Fibroblast of lung (primary cell): ENCODE data around the gene RAP1B. TPM values are rescaled to one million over a fixed set of nuclear protein-coding genes. Genes with fewer than 3 reads are reported as not detected.

ENCODE experiments used
- DNase-seq, 2 donors: peaks; one replicate each; pipeline versions ENCODE4 v3.0.0 to v3.0.0-alpha.2; 2010; ENCODE audit warnings: low read depth in 2 of 2
- H2AFZ ChIP-seq: 2 replicates; pipeline ENCODE4 v1.5.1; 2012; ENCODE audit warnings: low read length, control low read depth, inconsistent platforms
- H3K27ac ChIP-seq: 2 replicates; pipeline ENCODE4 v1.5.1; 2011; ENCODE audit warnings: low read length, control low read depth; ENCODE audit not compliant: insufficient read depth
- H3K27me3 ChIP-seq: 2 replicates; pipeline ENCODE4 v1.5.1; 2011; ENCODE audit warnings: mild to moderate bottlenecking, low read length; ENCODE audit not compliant: control insufficient read depth, insufficient read depth
- H3K36me3 ChIP-seq: 2 replicates; pipeline ENCODE4 v1.5.1; 2011; ENCODE audit warnings: low read length; ENCODE audit not compliant: control insufficient read depth, insufficient read depth
- H3K4me1 ChIP-seq: 2 replicates; pipeline ENCODE4 v1.5.1; 2011; ENCODE audit warnings: low read length; ENCODE audit not compliant: control insufficient read depth, insufficient read depth; ENCODE audit errors: extremely low read depth
- H3K4me2 ChIP-seq: 2 replicates; pipeline ENCODE4 v1.5.1; 2011; ENCODE audit warnings: low read length, control low read depth; ENCODE audit not compliant: insufficient read depth; ENCODE audit errors: extremely low read depth
- H3K4me3 ChIP-seq, 4 experiments: fragments of 200-600 bp in 1 of 4; sonication (generic) in 1 of 4; replicated peaks in 1 of 4; 2 replicates each; pipeline ENCODE4 v1.5.1; 2011 to 2016; ENCODE audit warnings: low read length in 4 of 4, low read depth in 3 of 4, mild to moderate bottlenecking in 3 of 4, control low read depth in 2 of 4, inconsistent platforms in 1 of 4, mixed read lengths in 1 of 4; ENCODE audit not compliant: insufficient read depth in 1 of 4; ENCODE audit errors: control extremely low read depth in 1 of 4
- H3K79me2 ChIP-seq: 2 replicates; pipeline ENCODE4 v1.5.1; 2012; ENCODE audit warnings: mild to moderate bottlenecking, low read length, inconsistent platforms; ENCODE audit not compliant: control insufficient read depth, insufficient read depth
- H3K9ac ChIP-seq: 2 replicates; pipeline ENCODE4 v1.5.1; 2011; ENCODE audit warnings: mild to moderate bottlenecking, low read length, control low read depth; ENCODE audit not compliant: insufficient read depth
- H3K9me3 ChIP-seq: 2 replicates; pipeline ENCODE4 v1.5.1; 2012; ENCODE audit warnings: low read depth, low read length; ENCODE audit not compliant: control insufficient read depth, insufficient read depth
- H4K20me1 ChIP-seq: 2 replicates; pipeline ENCODE4 v1.5.1; 2011; ENCODE audit warnings: low read length; ENCODE audit not compliant: control insufficient read depth, insufficient read depth; ENCODE audit errors: extremely low read depth
- EZH2 ChIP-seq: IDR thresholded peaks from 2 replicates; pipeline ENCODE4 v1.5.1; 2012; ENCODE audit warnings: low read length, control low read depth, mild to moderate bottlenecking; ENCODE audit errors: missing control alignments
- polyA plus RNA-seq, 2 donors: library from polyadenylated mRNA; depleted of rRNA in 1 of 2; stranded (reverse) in 1 of 2; unstranded in 1 of 2; fragments of >200 nt; gene quantifications; 2 replicates each; pipeline ENCODE4 v1.2.1, GENCODE V29; 2011 to 2012; ENCODE audit warnings: missing spikeins in 1 of 2
- total RNA-seq: library from RNA; depleted of rRNA; stranded (reverse); fragments of >200 nt; gene quantifications from 2 replicates; pipeline ENCODE4 v1.2.1, GENCODE V29; 2014
- TF ChIP-seq, protein P1 (sequence below), 2 donors: IDR thresholded peaks in 1 of 2; conservative IDR thresholded peaks in 1 of 2; 1 replicate in 1 of 2; 2 replicates in 1 of 2; pipeline ENCODE4 v1.5.1; 2011 to 2012; ENCODE audit warnings: low read length in 2 of 2, control low read depth in 1 of 2, inconsistent platforms in 1 of 2, low read depth in 1 of 2, mild to moderate bottlenecking in 1 of 2

RAP1B gene
- total and polyA plus RNA-seq, 2 donors (not counting 1 experiment from before 2014, with no cell fraction given), result 194 to 383 TPM

DNA sequence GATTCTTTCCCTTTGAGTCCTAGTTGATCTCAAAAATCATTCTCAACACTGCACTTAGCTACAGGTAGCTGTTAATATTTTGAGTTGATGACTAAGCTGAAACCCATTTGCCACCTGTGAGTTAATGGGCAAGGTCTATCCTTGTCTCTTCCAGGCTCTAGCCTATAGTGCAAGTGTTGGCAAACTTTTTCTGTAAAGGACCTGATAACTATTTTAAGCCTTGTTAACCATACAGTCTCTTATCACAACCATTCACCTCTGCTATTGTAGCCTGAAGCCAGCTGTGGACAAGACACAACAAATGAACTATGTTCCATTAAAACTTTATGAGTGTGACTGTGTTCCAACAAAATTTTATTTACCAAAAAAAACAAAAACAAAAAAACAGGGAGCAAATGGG is 19.4 kb downstream of the RAP1B start:
- Histone ChIP-seq H3K4me1 (peaks cover 4% of the 10 kb centered on the region), H3K27ac (no peak overlapping the region), H3K9me3 (no peaks in the 10 kb centered on the region), H3K27me3 (no peaks in the 10 kb centered on the region), H3K4me2 (no peak overlapping the region), H3K36me3 (no peaks in the 10 kb centered on the region), H3K9ac (no peak overlapping the region), H3K4me3 (no peak overlapping the region), H2AFZ (no peak overlapping the region), H3K79me2 (peaks cover 98% of the 10 kb centered on the region), H4K20me1 (no peaks in the 10 kb centered on the region)
- no peak for DNase-seq
- TF ChIP-seq, protein P1, sequence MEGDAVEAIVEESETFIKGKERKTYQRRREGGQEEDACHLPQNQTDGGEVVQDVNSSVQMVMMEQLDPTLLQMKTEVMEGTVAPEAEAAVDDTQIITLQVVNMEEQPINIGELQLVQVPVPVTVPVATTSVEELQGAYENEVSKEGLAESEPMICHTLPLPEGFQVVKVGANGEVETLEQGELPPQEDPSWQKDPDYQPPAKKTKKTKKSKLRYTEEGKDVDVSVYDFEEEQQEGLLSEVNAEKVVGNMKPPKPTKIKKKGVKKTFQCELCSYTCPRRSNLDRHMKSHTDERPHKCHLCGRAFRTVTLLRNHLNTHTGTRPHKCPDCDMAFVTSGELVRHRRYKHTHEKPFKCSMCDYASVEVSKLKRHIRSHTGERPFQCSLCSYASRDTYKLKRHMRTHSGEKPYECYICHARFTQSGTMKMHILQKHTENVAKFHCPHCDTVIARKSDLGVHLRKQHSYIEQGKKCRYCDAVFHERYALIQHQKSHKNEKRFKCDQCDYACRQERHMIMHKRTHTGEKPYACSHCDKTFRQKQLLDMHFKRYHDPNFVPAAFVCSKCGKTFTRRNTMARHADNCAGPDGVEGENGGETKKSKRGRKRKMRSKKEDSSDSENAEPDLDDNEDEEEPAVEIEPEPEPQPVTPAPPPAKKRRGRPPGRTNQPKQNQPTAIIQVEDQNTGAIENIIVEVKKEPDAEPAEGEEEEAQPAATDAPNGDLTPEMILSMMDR (conservative IDR thresholded peaks at IDR 0.05 in 1 of 2, IDR thresholded peaks at IDR 0.05 in 1 of 2; ENCODE audit: low read depth in 1 of 2, low read length in 2 of 2), result no peak
- TF ChIP-seq EZH2, result no peak

DNA sequence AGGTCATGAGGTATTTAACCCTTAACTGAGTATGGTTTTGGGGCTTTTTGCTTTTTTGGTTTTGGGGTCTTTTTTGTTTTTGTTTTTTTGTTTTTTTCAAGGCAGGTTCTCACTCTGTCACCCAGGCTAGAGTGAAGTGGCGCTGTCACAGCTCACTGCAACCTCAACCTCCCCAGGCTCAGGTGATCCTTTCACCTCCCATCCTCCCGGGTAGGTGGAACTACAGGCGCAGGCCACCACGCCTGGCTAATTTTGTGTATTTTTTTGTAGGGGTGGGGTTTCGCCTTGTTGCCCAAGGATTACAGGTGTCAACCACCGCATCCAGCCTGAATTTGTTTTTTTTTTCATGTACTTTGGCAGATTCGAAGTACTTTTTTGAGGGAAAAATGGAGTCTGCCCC is 19.9 kb downstream of the RAP1B start:
- Histone ChIP-seq H3K4me2 (no peak overlapping the region), H3K27me3 (no peaks in the 10 kb centered on the region), H4K20me1 (no peaks in the 10 kb centered on the region), H3K27ac (no peak overlapping the region), H3K79me2 (peaks cover 98% of the 10 kb centered on the region), H3K9me3 (no peaks in the 10 kb centered on the region), H3K4me1 (peaks cover 4% of the 10 kb centered on the region), H3K9ac (no peak overlapping the region), H3K36me3 (no peaks in the 10 kb centered on the region), H3K4me3 (no peak overlapping the region), H2AFZ (no peak overlapping the region)
- DNase-seq, result no peak
- TF ChIP-seq, protein P1 (conservative IDR thresholded peaks at IDR 0.05 in 1 of 2, IDR thresholded peaks at IDR 0.05 in 1 of 2; ENCODE audit: low read depth in 1 of 2, low read length in 2 of 2), result no peak
- no peak for TF ChIP-seq EZH2

DNA sequence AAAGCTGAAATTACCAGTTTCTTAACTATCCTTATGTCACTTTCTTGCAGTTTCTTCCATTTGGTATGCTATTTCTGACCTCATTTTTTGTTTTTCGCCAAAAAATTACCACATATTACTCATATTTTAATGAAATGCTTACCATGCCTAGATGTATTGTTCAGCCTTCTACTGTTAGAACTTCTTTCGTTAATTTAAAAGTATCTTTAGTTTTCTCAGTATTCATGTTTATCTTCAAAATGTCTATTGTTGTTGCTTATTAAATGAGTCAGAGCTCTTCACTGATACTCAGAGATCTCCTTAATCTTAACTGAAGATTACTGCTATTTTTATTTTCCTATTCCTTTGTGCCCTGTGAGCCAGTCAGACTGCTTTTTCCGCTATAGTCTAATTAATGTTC is 20.5 kb downstream of the RAP1B start:
- DNase-seq, result peak in 1 of 2 donors; percentile 59
- no peaks in the 10 kb centered on the region for H3K36me3 ChIP-seq

More for the DNA sequence above, 20.5 kb downstream of the RAP1B start:
- Histone ChIP-seq H3K79me2 (peaks cover 98% of the 10 kb centered on the region), H3K4me2 (no peak overlapping the region), H3K27ac (no peak overlapping the region), H3K4me1 (peaks cover 4% of the 10 kb centered on the region), H3K27me3 (no peaks in the 10 kb centered on the region), H3K9ac (no peak overlapping the region), H4K20me1 (no peaks in the 10 kb centered on the region), H2AFZ (no peak overlapping the region), H3K9me3 (no peaks in the 10 kb centered on the region), H3K4me3 (no peak overlapping the region)
- no peak for TF ChIP-seq EZH2
- TF ChIP-seq, protein P1 (conservative IDR thresholded peaks at IDR 0.05 in 1 of 2, IDR thresholded peaks at IDR 0.05 in 1 of 2; ENCODE audit: low read depth in 1 of 2, low read length in 2 of 2), result no peak
